Neural progenitor cell (in vitro differentiated cells): ENCODE results near the gene EDIL3.

Source experiments
- CTCF ChIP-seq: fragments of 200-600 bp; sonication (generic); IDR thresholded peaks from 2 replicates; pipeline ENCODE4 v1.5.1; 2017; ENCODE audit warnings: antibody characterized with exemption, mild to moderate bottlenecking
- EZH2 ChIP-seq: fragments of 200-600 bp; sonication (generic); IDR thresholded peaks from 2 replicates; pipeline ENCODE4 v1.6.1; 2017; ENCODE audit warnings: antibody characterized with exemption, mild to moderate bottlenecking, moderate library complexity
- EZH2phosphoT487 ChIP-seq: fragments of 200-600 bp; sonication (generic); IDR thresholded peaks from 2 replicates; pipeline ENCODE4 v1.6.1; 2017; ENCODE audit warnings: antibody characterized with exemption

DNA sequence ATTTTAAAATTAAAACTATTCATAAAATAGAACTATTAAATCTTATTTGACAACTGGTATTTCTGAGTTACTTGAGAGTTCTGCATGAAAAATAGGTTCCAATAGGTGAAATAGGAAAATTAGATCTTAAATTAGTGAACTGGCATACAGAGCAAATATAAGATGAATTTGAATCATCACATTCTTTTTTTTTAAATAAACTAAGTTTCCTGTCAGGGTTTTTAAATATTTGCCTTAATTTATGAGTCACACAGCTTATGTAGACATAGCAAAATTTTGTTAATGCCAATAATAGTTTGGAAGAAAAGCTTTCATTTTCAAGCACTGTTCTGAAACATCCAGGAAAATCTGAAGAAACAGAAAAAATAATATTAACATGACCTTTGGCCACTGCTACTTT is 352.4 kb downstream of the EDIL3 start:
- TF ChIP-seq CTCF = no peak
- no peak for TF ChIP-seq EZH2
- no peak for TF ChIP-seq EZH2phosphoT487
